ENCODE data around the gene CNTN2.
A peak's percentile ranks its signal among the peaks of the same experiment; 100 is the strongest.

The CNTN2 gene

DNA sequence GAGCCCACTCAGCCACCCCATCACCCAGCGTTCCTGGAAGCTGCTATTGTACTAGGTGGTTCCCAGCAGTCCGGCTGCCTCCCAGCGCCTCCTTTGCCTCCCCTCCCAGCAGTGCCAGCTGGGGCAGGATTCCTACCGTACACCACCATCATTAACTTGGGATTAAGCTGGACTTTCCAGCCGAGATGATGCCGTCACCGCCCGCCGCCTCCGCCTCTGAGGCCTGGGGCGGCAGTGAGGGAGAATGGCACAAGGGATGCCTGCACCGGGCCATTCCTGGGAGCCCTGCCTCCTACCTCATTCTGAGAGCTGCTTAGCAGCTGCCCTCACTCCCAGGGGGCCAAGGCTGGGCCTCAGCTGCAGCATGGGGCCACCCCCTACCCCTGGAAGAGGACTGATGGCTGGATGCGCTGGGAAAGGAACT lies 13.2 kb downstream of the CNTN2 start:
- no peak for DNase-seq

DNA sequence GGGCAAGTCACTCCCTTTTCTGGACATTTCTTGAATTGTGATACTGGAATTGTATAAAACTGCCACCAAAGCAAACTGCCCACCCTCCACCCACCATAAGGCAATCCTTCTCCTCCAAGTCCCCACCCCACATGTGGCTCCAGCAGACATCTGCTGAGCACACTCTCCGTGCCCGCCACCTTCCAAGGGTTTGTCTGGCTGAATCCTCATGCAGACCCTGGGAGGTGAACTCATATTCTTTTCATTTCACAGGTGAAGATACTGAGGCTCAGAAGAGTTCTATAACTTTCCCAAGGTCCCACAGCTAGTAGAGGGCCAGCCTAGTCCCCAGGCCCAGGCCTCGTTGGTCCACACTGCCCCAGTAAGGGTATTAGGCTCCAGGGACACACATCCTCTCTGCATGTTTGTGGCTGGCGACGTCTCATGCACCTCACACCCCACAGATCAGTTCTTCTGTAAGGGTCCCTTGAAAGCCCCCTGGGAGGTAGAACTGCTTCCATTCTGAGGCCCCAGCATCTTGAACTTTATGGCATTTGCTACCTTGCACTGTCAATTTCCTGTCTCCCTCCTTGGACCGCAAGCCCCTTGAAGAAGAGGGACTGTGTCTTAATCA lies 14.1 kb downstream of the CNTN2 start:
- DNase-seq, result no peak

DNA sequence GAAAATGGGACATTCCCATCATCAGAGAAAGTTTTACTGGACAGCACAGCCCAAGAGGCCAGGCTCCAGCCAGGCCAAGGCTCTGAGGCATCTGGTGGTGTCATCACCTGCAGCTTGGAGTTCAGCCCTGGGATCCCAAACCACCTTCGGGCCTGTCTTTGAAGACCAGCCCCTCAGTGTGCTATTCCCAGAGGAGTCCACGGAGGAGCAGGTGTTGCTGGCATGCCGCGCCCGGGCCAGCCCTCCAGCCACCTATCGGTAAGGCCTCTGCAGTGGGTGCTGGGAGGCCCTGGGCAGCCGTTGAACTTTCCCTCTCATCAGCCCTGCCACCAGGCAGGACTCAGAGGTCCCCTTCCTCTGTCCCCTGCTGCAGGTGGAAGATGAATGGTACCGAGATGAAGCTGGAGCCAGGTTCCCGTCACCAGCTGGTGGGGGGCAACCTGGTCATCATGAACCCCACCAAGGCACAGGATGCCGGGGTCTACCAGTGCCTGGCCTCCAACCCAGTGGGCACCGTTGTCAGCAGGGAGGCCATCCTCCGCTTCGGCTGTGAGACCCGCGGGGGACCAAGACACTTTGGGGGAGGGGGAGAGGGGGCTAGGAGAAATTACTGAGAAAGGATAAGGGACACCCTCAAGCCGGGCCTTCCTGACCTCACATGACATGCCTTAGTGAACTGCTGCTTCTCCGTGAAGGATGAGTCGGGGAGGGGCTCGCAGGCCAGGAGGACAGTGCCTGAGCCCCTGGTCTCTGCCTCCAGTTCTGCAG lies 15.0 kb downstream of the CNTN2 start:
- DNase-seq, result no peak

DNA sequence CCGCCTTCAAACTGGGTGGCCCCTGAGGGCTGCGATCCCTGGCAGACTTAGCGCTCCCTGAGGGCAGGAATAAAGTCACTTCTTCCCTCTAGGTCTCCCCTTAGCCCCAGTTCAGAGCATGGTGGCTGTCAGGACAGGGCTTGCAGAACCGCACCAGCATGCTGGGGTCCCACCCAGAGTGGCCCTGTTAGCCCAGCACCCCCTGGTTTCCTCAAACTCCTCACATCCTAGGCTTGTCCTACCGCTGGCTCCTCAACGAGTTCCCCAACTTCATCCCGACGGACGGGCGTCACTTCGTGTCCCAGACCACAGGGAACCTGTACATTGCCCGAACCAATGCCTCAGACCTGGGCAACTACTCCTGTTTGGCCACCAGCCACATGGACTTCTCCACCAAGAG lies 15.8 kb downstream of the CNTN2 start:
- no peak for DNase-seq

GRCh38 chr1:205059660-205060059 lies 16.6 kb downstream of the CNTN2 start:
- no peak for DNase-seq

- no peak for DNase-seq
Observed at GRCh38 chr1:205060746-205061145, 17.7 kb downstream of the CNTN2 start.

GRCh38 chr1:205061227-205061626 lies 18.2 kb downstream of the CNTN2 start:
- DNase-seq, result no peak

DNA sequence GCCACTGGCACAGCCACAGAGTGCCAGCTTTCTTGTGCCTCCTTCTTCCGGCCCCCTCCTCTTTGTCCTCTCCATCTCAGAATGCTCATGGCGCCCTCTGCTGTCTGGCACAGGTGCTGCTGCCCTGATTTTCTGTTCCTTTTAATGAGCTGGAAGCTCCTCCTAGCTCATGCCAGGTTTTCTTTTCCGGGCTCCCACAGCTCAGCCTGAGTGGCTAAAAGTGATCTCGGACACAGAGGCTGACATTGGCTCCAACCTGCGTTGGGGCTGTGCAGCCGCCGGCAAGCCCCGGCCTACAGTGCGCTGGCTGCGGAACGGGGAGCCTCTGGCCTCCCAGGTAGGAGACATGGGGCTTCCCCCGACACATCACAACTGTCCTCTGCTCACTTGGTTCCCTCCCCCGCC lies 18.7 kb downstream of the CNTN2 start:
- DNase-seq, result peak; percentile 51

GRCh38 chr1:205062319-205062718 lies 19.3 kb downstream of the CNTN2 start:
- DNase-seq, result no peak

- DNase-seq, result no peak
Observed at GRCh38 chr1:205062895-205063294, 19.9 kb downstream of the CNTN2 start.

DNA sequence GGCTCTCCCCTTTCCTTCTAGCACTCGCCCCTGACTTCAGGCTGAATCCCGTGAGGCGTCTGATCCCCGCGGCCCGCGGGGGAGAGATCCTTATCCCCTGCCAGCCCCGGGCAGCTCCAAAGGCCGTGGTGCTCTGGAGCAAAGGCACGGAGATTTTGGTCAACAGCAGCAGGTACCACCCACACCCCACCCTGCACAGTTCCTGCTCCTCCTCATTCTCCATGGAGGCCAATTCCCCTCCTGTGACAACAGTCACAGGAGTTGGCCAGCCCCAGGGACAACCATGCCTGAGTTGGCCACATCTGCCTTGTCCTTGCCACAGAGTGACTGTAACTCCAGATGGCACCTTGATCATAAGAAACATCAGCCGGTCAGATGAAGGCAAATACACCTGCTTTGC lies 21.3 kb downstream of the CNTN2 start:
- no peak for DNase-seq

DNA sequence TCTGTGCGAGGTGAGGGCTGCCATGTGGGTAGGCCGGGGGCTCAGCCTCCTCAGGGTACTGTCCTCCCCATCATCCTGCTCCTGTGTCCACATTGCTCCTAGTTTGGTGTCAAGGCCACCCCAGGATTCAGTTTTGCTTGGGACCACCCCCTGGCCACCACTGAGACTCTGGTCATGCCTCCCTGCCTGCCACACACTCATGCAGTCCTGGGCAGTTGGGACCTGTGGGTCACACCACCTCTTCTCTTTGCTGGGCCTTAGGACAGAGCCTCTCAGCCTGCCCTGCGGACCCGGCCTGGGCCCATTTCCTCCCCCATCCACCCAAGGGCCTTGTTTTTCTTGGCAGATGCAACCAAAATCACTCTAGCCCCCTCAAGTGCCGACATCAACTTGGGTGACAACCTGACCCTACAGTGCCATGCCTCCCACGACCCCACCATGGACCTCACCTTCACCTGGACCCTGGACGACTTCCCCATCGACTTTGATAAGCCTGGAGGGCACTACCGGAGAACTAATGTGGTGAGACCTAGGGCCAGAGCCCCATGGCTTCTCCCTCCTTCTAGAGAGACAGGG lies 21.8 kb downstream of the CNTN2 start:
- DNase-seq, result no peak

- no peak for DNase-seq
Observed at GRCh38 chr1:205065666-205066065, 22.7 kb downstream of the CNTN2 start.

GRCh38 chr1:205066141-205066818 lies 23.3 kb downstream of the CNTN2 start:
- DNase-seq, result no peak

GRCh38 chr1:205067031-205067430 lies 24.0 kb downstream of the CNTN2 start:
- no peak for DNase-seq

DNA sequence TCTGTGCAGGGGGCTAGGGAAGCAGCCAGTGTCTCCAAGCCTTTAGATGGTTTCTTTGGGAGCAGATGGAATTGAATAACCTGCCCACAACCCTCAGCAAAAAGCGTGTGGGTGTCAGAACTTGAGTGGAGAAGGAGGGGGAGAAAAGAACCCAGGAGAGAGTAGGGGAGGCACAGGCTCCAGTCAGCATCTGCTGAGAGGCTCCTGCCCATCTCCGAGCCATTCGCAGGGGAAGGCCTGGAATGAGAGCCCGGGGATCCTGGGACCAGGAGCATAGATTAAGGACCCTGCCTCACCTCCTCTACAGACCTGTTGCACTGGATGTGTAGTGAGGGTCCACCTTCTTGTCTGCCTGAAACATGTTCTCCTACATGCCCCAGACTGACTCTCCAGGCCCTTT lies 25.0 kb downstream of the CNTN2 start:
- no peak for DNase-seq

DNA sequence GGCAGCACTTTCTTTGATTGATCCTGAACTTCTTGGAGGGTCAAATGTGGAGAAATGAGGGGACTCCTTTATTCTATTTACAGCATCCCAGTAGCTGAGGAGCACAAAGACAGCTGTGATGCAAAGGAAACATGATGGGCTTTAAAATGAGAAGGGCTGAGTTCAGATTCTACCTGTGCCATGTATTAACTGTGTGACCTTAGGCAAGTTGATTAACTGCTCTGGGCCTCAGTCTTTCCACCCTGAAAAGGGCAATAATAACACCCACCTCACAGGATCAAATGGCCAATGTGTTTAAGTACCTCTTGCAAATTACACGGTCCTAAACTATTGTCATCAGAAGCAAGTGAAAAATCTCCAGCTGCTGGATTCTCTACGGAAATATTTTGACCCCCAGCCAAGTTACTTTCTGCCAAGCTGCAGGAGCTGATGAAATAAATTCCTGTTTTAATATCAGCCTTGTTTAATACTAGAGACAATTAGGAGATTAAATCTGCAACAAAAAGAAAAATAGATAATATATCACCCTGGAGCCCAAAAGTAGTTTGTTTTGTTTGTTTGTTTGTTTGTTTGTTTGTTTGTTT lies 25.5 kb downstream of the CNTN2 start:
- no peak for DNase-seq

GRCh38 chr1:205069371-205070125 lies 26.5 kb downstream of the CNTN2 start:
- no peak for DNase-seq

DNA sequence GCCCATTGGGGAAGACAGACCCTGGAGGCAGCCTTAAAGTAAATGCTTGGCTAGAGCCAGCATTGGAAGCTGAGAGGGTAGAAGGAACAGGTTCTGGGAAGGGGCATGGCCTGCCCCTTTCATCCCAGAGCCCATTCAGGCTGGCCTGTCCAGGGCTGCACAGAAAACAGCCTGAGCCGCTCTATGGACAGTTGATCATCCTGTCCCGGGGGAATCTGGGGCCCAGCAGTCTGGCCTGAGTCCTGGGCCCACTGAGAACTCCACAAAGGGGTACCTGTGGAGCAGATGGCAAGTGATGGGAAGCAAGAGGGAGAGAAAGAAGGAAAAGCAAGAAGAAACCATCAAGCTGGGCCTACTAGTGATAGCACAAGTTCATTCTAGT lies 28.0 kb downstream of the CNTN2 start:
- no peak for DNase-seq

- DNase-seq, result no peak
Observed at GRCh38 chr1:205071801-205072200, 28.8 kb downstream of the CNTN2 start.

DNA sequence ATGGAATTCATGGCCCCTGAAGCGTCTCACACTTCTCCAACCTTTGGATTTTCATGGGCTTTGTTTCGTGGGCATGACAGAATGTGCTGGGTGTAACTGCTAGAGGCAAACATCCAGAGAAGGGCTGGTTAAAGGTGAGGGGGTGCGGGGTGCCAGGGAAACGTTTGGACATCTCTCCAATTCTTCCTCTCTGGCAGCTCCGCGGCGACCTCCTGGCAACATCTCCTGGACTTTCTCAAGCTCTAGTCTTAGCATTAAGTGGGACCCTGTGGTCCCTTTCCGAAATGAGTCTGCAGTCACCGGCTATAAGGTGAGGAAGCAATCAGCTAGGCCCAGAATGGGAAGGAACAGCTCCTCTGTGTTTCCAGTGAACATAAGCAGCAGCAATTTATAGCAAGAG lies 29.3 kb downstream of the CNTN2 start:
- no peak for DNase-seq

GRCh38 chr1:205072881-205073280 lies 29.9 kb downstream of the CNTN2 start:
- no peak for DNase-seq

GRCh38 chr1:205073511-205073910 lies 30.5 kb downstream of the CNTN2 start:
- DNase-seq, result no peak
